ENCODE results near the gene TIAM1.

Gene TIAM1

DNA sequence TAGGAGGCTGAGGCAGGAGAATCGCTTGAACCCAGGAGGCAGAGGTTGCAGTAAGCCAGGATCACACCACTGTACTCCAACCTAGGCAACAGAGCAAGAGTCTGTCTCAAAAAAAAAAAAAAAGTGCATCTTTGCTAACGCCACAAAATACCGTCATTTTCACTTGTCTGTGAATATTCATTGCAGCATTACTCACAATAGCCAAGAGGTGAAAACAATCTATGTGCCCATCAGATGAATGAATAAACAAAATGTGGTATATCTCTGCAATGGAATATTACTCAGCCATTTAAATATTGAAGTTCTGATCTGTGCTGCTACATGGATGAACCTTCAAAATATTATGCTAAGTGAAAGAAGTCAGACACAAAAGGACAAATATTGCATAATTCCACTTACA is 7.9 kb upstream of the TIAM1 start:
- no peak for DNase-seq

DNA sequence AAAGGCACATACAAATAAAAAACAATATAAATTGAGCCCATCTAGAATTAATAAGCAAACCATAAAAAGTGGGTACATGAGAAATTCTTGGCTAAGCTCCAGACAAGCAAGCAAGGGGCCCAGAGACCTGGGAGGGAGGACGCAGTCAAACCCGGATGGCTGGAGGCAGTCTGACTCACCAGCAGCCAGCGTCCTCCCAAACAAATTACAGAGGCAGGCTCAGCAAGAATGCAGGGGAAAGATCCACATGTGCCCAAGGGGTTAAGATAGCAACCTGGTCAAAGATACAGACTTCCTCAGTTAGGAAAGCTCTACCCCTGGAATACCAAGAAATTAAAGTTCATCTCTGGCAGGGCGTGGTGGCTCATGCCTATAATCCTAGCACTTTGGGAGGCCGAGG is 7.4 kb upstream of the TIAM1 start:
- DNase-seq: no peak

DNA sequence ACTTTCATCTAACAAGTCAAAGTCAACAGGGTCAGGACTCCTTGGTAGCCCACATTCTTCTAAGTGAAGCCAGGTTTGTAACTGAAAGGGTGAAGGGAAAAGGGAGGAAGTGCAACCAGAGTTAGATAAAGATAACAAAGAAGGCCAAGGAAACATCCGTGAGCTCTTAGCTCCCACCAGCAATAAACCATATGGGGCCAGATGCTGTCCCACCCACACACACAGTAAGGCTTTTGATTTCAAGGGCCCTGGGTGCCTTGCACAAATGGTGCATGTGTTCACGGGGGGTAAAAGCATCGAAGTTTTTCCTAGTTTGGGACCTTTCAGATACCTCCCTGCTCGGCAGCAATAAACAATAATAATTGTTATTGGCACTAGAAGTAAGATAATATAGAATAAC is 5.1 kb upstream of the TIAM1 start:
- DNase-seq: no peak

DNA sequence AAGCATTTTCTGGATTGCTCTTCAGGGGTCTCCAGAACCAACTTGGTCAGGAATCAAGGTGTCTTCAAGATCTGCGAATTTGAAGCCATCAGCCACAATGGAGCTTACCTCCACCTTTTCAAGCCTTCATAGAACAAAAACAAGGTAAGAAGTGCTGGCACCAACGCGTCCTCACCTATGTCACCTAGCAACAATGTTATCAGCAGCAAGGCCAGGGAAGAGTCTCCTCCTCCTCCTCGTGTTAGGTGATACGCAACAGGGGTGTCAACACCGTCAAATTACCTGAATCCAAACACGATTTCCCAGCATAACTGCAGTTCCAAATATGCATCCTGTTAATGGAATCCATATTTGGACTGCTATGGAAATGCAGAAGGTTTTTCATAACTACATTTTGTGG is 4.1 kb upstream of the TIAM1 start:
- no peak for DNase-seq

DNA sequence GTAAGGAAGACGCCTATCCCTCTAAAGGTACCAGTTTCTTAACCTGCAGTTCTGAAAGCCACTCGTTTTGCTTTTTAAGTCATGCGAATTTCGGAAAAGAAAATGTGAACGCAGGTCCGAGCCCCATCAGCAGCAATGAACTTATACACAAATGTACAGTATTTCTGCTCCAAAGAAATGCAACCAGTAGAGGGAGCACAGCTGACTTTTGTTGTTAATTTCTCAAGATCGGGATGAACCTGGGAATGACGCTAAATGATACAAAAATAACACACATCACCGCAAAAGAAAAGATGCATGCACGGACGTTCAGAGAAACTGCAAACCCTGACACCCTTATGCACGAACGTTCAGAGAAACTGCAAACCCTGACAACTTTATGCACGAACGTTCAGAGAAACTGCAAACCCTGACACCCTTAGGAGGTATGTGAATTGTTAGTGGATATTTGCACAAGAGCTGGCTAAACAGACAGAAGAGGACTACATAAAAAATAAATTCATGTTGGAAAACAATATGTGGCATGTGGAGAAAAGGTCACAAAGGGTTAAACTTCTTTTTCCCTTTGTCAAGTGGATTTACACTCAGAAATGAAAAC is 3.5 kb upstream of the TIAM1 start:
- no peak for DNase-seq

DNA sequence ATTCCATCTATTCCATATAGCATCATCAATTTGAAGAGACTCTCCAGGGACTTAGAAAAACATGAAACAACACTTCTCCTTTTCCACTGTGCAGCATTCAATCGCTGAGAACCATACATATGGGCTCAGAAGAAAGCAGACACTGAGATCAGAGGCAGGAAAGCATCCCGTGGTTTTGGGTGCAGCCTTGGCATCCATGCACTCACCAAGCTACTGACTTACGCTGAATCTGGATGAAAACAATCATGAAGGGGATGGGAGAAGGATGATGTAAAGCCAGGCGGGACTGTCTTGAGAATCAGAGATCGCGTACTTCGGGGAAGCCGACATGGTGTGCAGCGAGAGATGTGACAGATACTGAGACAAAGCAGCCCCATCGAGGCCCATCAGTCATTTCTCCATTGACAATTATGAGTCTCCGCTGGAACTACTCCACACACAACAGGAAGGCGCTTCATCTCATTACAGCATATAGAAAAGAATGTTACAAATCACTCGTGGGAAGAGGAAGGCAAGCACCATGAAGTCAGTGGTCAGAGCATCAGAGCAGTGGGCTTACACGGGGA is 2.3 kb upstream of the TIAM1 start:
- DNase-seq: no peak

DNA sequence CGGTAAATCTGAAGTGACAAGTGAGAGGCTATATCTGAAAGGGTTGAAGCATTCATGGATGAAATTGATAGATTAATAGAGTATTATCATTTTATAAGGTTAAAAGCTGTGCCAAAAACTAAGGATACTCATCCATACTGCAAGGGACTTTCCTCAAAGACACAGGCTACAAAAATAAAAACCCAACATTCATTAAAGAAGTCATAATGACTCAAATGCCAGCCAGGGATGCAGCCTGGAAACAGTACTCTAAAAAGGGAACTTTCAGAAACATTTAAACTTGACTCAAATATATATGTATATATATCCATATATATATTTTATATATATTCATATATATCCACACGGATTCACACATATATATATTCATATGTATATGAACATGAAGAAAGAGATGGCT is 1.1 kb upstream of the TIAM1 start:
- no peak for DNase-seq

DNA sequence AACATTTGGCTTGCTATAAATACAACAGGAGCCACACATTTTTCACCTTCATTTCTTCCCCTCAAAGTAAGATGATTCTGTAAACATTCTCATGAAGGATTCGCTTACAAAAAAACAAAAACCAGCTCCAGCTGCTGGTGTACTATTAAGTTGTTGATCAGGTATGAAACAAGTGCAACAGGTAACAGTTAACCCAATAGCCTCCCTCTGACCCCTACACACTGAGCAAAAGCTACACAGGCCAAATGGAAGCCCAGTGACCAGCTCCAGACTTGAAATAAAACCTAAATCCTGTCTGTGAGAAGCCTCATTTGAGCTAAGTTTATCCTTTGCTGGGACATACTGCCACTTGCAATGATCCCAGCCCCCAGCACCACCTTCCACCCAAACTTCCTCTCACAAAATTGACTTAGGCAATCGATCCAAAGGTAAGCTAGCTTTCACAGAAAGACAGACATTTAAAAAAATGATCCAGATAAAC is 991 bp downstream of the TIAM1 start:
- DNase-seq: no peak

DNA sequence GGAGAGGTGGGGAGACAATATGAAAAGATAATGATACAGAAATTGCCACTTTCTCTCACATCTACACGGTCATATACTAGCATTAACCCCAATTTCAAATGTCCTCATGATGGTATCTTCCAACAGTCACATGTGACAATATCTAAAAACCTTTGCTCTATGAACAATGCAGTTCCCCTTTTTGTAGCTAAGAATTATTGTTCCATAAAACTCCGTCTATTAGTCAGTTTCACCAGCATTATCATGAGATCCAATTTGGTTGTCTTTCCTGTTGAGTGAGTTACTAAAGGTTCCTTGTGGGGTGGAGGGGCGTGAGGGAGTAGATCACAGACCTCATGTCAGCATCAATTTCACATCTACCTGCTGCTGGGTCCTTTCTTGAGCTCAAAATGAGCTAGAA is 1.7 kb downstream of the TIAM1 start:
- DNase-seq: no peak

DNA sequence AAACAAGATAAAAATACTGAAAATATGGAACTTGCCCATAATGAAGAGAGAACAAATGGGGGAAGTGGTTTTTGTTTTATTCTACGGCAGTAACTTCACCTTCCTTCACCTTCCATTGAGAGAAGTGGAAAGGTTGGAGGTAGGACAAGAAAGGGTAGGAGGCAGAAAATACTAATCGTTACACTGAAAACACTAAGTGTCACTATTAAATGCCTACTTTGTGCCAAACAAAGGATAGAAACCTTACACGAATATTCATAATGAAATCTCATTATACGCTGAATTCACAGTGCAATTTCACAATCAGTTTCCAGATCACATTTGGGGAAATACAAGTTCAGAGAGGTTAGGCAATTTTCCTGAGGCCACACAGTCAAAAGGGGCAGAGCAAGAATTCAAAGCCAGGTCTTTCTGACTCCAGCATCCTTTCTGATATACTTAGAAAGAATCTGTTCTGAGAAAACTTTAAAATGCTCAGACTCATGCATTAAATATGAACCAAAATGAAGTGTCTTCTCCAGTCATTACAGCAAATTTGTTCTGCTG is 3.0 kb downstream of the TIAM1 start:
- DNase-seq: no peak

DNA sequence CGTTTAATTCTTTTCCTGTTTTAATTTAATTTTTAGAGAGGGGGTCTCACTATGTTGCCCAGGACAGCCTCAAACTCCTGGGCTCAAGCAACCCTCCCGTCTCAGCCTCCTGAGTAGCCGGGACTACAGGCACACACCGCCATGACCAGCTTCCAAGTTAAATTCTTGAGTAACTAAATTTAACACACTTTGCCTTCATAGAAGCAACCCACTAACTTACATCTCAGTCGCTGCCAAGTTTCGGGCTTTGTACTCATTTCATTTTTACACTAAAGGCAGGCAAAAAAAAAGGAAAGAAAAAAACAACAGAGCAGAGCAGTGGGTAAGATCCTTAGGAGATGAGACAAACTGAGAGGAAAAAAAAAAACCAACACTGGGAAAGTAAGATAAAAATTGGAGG is 3.5 kb downstream of the TIAM1 start:
- DNase-seq: no peak

DNA sequence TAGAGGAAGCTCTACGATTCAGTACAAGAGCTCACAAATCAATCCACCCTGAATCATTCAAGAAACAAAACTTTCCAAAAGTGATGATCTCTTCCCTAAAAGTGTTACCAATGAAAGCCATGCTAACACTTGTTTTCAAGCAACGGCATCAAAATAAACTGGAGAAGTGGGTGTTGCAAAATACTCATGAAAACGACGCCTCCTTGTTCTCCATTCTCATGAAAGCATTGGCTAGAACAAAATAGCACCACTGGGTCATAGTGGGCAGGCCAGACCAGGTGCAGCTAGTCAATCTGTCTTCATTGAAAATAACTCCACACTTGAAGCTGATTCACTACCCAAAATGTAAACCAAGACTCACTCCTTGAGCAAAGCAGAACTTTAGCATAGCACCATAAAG is 4.3 kb downstream of the TIAM1 start:
- DNase-seq: no peak

DNA sequence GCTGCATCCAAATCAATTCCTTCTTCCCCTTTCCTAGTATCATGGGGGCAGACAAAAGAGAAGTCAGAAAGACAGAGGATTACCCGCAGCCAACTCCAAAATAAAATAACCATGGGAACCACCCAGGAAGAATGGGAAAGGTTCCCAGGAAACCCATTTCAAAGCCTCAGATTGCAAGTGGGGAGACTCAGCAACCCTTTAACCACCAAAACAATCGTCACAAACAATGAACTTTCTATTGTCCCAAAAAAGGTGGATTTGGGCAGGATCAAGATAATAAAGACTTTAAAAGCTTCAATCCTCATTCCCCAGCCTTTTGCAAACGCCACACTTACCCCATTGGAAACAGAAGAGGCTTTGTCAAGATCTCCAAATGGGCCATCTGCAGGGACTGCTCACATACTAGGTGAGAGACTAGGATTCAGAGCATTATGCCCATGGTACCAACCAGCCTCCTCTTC is 5.1 kb downstream of the TIAM1 start:
- DNase-seq: no peak

DNA sequence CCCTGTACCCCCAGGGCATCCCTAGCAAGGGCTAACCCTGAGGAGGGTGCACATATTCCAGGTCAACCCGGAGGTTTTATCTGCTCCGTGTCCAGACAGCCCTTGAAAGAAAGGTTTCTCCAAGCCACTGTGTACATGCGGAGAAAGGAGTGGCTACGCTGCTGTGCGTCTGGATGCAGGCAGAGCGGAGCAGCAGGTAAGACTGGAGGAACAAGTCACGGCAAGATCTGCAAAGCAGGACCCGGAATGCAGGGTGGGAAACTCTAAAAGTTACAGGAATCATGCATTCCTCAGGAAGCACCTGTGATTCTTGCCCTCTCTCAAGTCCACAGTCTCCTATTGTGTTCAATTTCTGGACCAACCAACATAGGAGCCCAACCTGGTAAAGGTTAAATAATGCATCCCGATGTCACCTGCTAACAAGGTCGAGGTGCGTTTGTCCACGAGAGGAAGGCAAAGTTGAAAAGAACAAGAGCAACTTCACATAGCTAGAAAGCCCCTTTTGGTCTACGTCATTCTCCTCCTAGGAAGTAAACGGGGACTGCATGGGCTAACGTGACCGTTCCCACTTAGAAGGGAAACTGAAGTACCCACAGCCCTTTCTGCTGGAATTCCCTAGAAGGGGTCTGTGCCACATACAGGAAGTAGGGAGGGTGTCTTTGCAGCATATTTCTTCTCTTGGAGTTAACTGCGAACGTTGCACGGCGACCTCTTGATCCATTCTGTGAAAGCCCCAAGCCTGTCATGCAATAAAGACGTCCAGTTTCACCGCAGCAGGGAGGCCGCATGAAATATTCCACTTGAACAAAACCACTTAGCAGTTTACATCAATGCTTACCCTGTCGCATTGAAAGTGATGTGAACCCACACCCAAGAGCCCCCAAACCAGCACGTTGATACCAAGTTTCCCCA is 5.8 kb downstream of the TIAM1 start:
- no peak for DNase-seq

DNA sequence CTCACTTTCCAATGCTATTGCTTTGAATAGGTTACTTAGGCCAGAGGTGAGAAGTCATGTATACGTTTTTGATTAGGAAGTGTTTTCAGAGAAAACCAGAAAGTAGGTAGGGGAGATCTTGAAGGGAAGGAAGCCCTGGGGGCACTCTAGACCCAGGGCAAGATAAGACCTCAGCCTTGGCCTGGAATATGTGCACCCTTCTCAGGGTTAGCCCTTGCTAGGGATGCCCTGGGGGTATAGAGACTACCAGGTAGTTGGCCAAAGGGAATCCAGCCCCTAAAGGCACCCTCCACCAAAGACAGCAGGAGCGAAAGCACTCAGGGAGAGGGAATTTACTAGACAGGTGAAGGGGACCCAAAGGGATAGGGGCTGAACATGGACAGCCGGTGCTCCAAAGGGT is 7.0 kb downstream of the TIAM1 start:
- no peak for DNase-seq

DNA sequence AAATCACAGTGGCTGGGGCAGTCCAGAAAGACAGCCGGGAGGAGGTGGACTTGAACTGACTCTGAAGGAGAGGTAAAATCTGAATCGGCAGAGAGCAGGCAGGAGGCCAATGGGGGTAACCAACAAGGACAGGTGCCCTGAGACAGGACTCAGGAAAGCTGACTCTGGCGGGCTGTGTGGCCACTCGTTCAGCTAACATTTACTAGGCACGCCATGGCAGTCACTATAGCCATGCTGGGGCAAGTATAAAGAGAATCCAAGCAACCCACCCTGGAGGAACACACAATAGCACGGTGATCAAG is 7.4 kb downstream of the TIAM1 start:
- DNase-seq: no peak

DNA sequence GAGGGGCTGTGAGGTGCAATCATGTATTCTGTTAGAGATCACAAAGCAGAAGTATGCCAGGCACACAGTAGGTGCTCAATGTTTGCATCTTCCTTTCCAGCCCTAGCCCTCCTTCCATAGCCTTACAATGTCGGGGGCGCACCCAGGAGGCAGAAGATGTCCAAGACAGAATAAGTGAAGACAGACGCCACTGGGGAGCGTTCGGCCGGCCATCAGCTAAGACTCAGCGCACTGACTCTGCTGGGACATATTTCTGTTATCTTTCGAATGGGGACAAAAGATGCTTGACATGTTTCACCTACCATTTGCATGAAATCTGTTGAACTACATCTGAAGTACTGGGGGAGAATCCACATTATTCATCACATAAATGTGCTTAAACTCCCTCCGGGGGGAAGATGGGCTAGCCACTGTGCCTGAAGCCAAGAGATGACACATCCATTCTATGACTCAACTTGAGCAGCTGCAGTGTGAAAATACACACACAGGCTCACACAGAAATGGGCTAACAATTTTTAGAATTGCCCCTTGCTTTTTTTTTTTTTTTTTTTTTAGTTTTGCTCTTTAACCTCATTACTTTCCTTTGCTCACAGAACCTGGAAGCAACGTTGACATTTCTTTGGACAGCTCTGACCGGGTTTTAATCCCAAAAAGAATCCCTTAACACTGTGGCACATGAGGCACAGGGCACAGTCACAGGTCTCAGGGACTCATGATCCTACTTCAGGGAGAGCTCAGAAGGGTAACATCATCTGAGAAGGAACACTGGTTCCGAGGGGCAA is 7.9 kb downstream of the TIAM1 start:
- DNase-seq: no peak

DNA sequence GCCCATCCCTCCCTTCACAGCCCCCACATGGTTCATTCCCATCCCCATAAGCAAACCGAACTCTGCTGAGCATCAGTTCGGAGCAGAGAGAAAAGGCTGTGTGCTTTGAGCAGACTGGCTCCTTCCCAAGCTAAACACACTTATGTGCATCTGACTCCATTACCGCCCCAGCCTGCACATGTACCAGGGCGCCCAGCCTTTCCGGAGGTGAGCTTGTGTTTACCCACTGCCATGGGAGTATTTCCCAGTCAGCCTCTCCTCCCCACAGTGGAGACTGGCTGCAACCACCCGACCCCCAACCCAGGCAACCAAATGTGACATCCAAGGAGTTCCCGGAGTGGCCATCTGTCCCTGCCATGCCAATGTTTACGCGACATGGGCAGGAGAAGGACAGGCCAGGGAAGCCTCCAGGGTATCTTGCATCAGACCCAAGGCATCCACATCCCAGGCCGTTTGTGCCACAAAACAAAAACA is 9.4 kb downstream of the TIAM1 start:
- DNase-seq: no peak

DNA sequence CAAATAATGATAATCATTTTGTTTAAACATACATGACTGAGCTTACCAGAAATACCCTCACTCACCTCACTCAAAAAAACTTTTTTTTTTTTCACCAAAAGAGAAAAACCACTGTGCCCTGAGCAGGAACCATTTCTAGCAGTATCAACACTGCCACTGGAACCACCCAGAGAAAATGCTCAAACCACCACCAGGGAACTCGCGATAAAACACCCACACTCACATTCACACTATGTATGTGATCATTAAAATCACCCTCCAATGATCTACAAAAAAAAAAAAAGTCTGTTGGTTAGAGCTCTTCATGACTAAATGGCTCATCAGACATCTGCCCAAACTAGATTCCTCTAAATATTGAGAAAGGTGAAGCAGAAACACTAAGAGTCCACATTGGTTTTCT is 11.5 kb downstream of the TIAM1 start:
- DNase-seq: no peak

DNA sequence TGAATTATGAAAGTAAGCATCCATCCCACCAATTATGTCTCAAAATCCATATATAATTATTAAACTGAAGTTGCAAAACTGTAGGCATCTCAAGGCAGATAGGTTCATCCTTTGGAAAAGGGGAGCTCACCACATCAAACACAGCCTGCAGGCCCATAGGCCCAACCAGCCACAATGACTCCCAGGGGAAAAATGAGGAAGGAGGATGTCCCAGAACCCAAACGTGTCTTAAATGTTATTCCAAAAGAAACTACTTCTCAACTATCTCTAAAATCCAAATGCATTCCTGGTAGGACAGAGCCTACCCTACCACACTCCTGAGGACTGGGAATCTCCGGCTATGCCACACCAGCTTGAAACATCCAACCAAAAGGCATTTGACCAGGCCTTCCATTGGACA is 12.8 kb downstream of the TIAM1 start:
- no peak for DNase-seq

DNA sequence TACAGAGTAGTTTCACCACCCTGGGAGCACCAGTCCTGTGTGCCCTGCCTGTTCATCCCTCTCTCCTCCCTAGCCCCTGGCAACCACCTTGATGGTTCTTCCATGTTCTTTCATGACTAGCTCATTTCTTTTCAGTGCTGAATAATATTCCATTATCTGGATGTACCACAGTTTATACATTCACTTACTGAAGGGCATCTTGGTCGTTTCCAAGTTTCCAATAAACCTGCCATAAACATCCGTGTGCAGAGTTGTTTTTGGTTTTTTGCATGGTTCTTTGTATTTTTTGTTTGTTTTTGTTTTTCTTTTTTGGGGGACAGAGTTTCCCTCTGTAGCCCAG is 13.9 kb downstream of the TIAM1 start:
- DNase-seq: no peak

DNA sequence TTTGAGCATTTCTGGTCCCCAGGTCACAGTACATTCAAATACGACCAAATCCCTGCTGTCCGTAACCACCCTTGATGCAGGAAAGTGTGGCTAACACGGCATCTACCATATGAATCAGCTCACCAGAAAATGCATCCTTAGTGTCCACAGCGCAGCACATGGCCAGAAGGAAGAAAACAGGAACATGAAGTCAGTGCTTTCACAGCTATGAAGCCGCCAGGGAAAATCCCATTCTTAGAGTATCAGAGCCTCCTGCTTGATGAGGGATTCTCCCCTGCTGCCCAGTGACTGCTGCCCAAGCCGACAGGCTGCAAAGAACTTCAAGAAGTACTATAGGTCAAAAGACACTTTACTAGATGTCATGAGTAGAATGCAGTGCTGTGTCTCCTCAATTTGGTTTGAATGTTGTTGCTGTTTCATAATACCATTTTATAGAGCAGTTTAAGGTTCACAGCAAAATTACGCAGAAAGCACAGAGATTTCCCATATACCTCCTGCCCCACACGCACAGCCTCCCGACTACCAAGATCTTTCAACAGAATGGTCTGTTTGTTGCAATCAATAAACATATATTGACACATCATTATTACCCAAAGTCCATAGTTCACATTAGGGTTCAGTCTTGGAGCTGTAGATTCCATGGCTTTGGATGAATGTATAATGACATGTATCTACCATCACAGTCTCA is 14.5 kb downstream of the TIAM1 start:
- DNase-seq: no peak

Measured in stimulated activated CD4-positive, alpha-beta T cell treated with anti-CD3 and anti-CD28 coated beads, Interleukin-12 subunit alpha, Interleukin-12 subunit beta, amount 100 ng/mL, for 4 hours (primary cell).